ENCODE measurements around the gene SLC12A4.
A peak's percentile ranks its signal among the peaks of the same experiment; 100 is the strongest.

SLC12A4 gene

DNA sequence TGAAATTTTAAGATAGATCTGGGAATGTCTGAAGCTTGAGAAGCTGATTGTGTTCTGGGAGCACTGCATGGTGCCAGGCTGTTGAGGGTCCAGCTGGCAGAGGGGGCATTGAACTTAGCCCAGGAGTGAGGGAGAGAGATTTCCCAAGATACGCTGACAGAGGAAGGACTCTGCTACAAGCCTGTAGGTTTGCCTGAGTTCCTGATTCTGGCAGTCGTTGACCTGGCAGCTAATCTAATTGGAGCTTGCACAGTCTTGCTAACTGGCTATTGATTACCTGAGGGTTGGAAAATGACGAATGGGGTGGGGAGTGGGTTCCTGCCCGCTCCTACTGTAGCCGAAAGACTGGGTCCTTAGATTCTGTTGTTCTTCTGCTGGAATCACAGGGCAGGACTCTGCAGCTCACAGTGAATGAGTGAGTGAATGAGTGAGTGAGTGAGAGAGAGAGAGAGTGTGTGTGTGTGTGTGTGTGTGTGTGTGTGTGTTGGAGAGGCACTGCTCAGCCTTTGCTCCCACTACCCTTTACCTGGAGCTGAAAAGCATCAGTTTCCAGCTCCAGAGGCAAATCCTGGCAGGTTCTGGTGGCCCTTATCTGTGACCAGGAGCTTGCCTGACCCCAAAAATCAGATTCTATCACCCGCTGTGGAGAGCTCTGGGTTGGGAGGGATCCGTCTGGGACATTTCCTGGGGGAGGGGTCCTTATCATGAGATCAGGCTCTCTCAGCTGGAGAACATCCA is 53.5 kb downstream of the SLC12A4 start:
- no peak for DNase-seq (ENCODE audit: low read depth, low spot score)
- no peak overlapping the region for H3K27ac ChIP-seq

DNA sequence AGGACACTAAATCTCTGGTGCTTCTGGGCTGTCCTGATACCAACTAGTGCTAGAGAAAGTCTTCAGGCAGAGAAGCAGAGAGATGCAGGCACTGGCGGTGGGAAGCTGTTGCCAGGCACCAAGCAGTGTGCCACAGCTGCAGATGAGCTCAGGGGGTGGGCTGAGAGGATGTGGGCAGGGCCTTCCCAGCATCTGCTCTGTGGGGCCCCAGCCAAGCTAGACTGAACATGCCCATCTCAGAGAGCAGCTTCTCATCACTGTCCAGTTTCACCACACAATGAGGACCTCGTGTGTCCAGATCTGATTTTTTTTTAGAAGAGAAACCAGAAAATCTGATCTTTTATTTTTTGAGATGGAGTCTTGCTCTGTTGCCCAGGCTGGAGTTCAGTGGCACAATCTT is 58.3 kb downstream of the SLC12A4 start:
- no peak for DNase-seq (ENCODE audit: low read depth, low spot score)
- H3K27ac ChIP-seq: no peak overlapping the region

DNA sequence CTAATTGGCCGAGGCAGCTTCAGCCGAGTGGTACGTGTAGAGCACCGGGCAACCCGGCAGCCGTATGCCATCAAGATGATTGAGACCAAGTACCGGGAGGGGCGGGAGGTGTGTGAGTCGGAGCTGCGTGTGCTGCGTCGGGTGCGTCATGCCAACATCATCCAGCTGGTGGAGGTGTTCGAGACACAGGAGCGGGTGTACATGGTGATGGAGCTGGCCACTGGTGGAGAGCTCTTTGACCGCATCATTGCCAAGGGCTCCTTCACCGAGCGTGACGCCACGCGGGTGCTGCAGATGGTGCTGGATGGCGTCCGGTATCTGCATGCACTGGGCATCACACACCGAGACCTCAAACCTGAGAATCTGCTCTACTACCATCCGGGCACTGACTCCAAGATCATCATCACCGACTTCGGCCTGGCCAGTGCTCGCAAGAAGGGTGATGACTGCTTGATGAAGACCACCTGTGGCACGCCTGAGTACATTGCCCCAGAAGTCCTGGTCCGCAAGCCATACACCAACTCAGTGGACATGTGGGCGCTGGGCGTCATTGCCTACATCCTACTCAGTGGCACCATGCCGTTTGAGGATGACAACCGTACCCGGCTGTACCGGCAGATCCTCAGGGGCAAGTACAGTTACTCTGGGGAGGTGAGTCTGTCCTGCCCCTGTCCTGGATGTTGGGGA is 59.2 kb downstream of the SLC12A4 start:
- DNase-seq (ENCODE audit: low read depth, low spot score): no peak
- H3K27ac ChIP-seq: no peak overlapping the region

DNA sequence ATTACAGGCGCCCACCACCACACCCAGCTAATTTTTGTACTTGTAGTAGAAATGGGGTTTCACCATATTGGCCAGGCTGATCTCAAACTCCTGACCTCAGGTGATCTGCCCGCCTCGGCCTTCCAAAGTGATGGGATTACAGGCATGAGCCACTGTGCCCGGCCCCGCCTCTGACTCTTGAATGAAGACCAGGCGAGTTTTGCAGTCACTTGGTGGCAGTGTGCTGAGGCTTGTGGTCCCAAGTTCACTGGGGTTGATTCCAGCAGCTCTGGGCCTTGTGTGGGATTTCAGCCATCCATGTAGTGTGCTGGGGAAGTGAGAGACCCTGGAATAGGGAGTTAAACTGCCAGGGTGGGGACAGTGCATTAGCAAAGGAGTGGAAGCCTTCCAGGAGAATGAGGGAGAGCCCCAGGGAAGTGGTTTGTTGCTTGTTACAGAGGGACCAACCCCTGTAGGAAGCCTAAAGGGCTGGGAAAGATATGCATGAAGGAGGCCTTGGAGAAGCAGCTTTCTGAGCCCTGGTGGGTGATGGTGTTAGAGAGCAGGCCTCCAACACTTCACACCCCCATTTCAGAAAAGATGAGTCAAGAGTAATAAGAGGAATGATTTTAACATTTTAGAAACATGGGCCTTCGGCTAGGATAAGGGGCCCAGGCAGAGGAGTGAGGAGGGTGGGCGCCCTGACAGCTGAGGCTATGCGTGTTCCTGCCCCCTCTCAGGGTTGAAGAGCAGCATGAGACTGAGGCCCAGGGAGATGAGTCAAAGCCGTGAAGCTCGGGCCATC is 60.8 kb downstream of the SLC12A4 start:
- DNase-seq (ENCODE audit: low read depth, low spot score): no peak
- H3K27ac ChIP-seq: no peak overlapping the region

DNA sequence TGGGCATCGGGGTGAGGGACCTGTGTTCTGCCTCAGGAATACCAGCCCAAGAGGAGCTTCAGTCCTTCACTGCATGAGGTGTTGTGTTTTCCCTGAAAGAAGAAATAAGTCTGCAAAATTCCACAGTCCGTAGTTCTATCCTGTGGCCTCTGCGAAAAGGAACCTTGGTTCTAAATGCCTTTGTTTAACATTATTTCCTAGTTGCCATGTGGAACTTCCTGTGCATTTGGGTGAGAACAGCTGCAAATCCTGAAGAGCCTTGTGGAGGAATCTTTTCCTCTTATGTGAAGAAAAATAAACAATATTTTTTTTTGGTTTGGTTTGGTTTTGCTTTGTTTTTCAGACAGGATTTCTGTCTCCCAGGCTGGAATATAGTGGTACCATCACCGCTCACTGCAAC is 65.6 kb downstream of the SLC12A4 start:
- DNase-seq (ENCODE audit: low read depth, low spot score): no peak
- no peak overlapping the region for H3K27ac ChIP-seq

DNA sequence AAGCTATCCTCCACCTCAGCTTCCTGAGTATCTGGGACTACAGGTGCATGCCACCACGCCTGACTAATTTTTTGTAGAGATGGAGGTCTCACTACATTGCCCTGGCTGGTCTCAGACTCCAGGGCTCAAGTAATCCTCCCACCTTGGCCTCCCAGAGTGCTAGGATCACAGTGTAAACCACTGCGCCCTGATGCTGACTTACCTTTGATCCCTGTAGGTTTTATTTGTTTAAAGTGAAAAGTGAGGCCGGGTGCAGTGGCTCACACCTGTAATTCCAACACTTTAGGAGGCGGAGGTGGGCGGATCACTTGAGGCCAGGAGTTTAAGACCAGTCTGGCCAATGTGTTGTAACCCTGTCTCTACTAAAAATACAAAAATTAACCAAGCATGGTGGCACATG is 66.7 kb downstream of the SLC12A4 start:
- H3K27ac ChIP-seq: no peak overlapping the region
- no peak for DNase-seq (ENCODE audit: low read depth, low spot score)

DNA sequence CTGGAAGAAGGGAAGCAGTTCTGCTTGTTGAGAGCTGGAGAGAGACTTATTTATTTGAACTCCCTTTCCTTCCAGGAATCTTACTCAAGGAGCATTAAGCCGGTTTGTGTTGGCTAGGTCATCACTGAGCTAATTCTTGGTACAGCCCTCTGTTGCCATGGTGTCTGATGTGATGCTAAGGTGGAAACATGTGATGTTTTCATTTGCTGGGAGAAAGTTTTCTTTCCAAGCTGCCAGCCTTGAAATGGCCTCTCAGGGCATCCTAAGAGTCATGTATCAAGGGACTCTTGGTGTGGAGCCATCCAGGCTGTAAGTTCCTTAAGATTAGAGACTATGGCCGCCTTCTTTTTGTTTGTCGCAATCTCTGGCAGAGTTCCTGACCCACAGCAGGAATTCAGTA is 71.2 kb downstream of the SLC12A4 start:
- DNase-seq (ENCODE audit: low read depth, low spot score): no peak
- no peak overlapping the region for H3K27ac ChIP-seq

DNA sequence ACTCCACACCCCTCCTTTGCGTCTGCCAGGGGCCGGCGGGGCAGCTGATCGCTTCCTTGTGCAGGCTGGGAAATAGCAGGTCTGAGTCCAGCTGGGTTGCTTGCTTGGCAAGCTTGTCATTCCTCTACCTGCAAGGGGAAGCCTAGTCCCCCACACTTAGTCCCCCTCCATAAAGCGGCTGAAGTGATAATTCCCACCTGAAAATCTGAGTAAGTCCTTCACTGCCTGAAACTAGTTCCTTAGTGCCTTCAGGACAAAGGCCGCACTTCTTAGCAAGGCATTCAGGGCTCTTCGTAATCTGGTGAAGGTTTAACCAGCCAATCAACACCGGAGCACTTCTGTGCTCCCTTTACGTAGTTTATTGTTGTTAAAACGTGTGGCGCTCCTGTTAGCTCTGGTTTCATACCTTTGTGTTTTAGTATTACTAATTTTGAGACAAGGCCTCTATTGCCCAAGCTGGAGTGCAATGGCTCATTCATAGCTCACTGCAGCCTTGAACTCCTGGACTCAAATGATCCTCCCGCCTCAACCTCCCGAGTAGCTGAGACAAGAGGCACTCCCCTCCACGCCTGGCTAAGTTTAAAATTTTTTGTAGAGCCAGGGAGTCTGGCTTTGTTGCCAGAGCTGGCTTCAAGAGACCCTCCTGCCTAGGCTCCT is 74.6 kb downstream of the SLC12A4 start:
- no peak for DNase-seq (ENCODE audit: low read depth, low spot score)
- H3K27ac ChIP-seq: peak overlapping the region; percentile 70

Data from epithelial cell of prostate (primary cell).